ENCODE results near the gene FGF19. TPM values are rescaled to one million over a fixed set of nuclear protein-coding genes. Genes with fewer than 3 reads are reported as not detected.

The FGF19 gene
- total RNA-seq, 1 experiment from 2014 or later = 7.4 TPM

GRCh38 chr11:69657456-69657910 lies 46.3 kb downstream of the FGF19 start:
- Histone ChIP-seq H3K4me1 (ENCODE audit: insufficient read depth, low read length) (no peaks in the 10 kb centered on the region), H4K91ac (ENCODE audit: insufficient read length, low read depth, low read length) (no peak overlapping the region), H3K14ac (ENCODE audit: insufficient read depth, low read length) (peak overlapping the region; percentile 66), H4K8ac (replicated peaks; ENCODE audit: insufficient read length, low read depth, low read length) (no peak overlapping the region), H2BK5ac (ENCODE audit: insufficient read length, low read length) (no peak overlapping the region), H3K79me1 (ENCODE audit: insufficient read depth, low read depth, low read length, poor library complexity, severe bottlenecking) (no peaks in the 10 kb centered on the region), H3K56ac (ENCODE audit: insufficient read length, low read depth, low read length) (no peak overlapping the region), H2AK5ac (ENCODE audit: insufficient read length, low read length) (no peak overlapping the region), H3K9me3 (ENCODE audit: control insufficient read depth, low read depth, low read length) (no peaks in the 10 kb centered on the region), H3K18ac (ENCODE audit: insufficient read length, low read depth, low read length) (peak overlapping the region; percentile 15), H4K20me1 (ENCODE audit: control insufficient read depth, insufficient read depth, insufficient read length) (no peaks in the 10 kb centered on the region), H2BK20ac (ENCODE audit: low read depth, low read length, poor library complexity, severe bottlenecking) (no peak overlapping the region), H2BK120ac (ENCODE audit: low read depth, low read length, poor library complexity, severe bottlenecking) (no peak overlapping the region), H2BK15ac (ENCODE audit: low read depth, low read length) (no peak overlapping the region), H3K4ac (ENCODE audit: low read depth, low read length) (no peak overlapping the region), H4K5ac (ENCODE audit: insufficient read length, low read depth, low read length) (no peak overlapping the region), H3K27ac (ENCODE audit: insufficient read length, low read depth, low read length) (no peak overlapping the region), H2BK12ac (ENCODE audit: insufficient read length, low read depth, low read length) (no peak overlapping the region), H3K27me3 (ENCODE audit: insufficient read depth, low read length) (no peaks in the 10 kb centered on the region), H3K79me2 (ENCODE audit: insufficient read depth, low read length) (no peaks in the 10 kb centered on the region), H3K23ac (ENCODE audit: insufficient read length, low read depth, low read length) (no peak overlapping the region), H3K23me2 (ENCODE audit: insufficient read length, low read depth, low read length, poor library complexity, severe bottlenecking) (no peaks in the 10 kb centered on the region), H3T11ph (ENCODE audit: low read length) (no peak overlapping the region), H3K9ac (ENCODE audit: extremely low read depth, insufficient read length, low read length) (no peak overlapping the region), H3K4me2 (ENCODE audit: insufficient read depth, insufficient read length, low read length) (no peak overlapping the region), H2AFZ (ENCODE audit: low read length) (no peak overlapping the region)
- Mint-ChIP-seq H3K27ac (peak overlapping the region in 2 of 3 experiments; percentile 70 to 75; a peak in 1 of 7 replicates), H3K4me3 (no peak overlapping the region), H3K9me3 (no peaks in the 10 kb centered on the region), H3K4me1 (peaks cover 39 to 42% of the 10 kb centered on the region in 2 experiments), H3K27me3 (ENCODE audit: low read depth) (no peaks in the 10 kb centered on the region), H3K36me3 (ENCODE audit: insufficient read depth in 1 of 3, low read depth in 3 of 3) (peaks cover 0 to 22% (median 20%) of the 10 kb centered on the region in 3 experiments; a peak in 6 of 7 replicates)
- no peak for TF ChIP-seq CTCF (conservative IDR thresholded peaks at IDR 0.05)
- no CpG with 5 or more reads among the region's 14 CpGs for WGBS (ENCODE audit: extremely low coverage, insufficient read length, low lambda C conversion rate)
- no peak for DNase-seq
